ENCODE measurements around the gene RDH11. TPM values are rescaled to one million over a fixed set of nuclear protein-coding genes. Genes with fewer than 3 reads are reported as not detected.
"Not testable (repeated sequence)": the region's sequence is repeated elsewhere in the genome, so short reads cannot be mapped to it uniquely, and the experiment has no call there.

The RDH11 gene
- total and polyA plus RNA-seq, 3 experiments from 2014 or later = 45.1 to 73.4 (median 47.8) TPM

GRCh38 chr14:67701492-67701891 is 5.9 kb upstream of the RDH11 start, which contains the start of gene RDH12:
TSS of gene RDH12 (plus strand) at chr14:67701886. CDS start at chr14:67722643, 20,757 bp downstream.
- H3K9me3 ChIP-seq (ENCODE audit: low read length); H3K27ac ChIP-seq (ENCODE audit: low read depth, low read length); H3K27ac Mint-ChIP-seq; H3K4me3 Mint-ChIP-seq; H3K4me1 ChIP-seq (ENCODE audit: insufficient read depth, low read length); H3K36me3 ChIP-seq (ENCODE audit: insufficient read depth, low read length); H3K4me1 Mint-ChIP-seq; H3K36me3 Mint-ChIP-seq; DNase-seq; H3K4me3 ChIP-seq (ENCODE audit: low read length); POLR2A ChIA-PET; H3K27me3 Mint-ChIP-seq; H3K9me3 Mint-ChIP-seq; H3K27me3 ChIP-seq (ENCODE audit: insufficient read depth, low read length, poor library complexity, severe bottlenecking): not testable (repeated sequence)
- CTCF ChIA-PET = interaction anchor here (1.2 to 4.7 kb wide), 3 partner anchors 11 to 90 kb away, joined by 3 to 63 read pairs (median 3); partner anchors contain the start of gene ARG2

GRCh38 chr14:67698179-67698578 is 2.6 kb upstream of the RDH11 start:
- DNase-seq = no peak
- ChIA-PET CTCF (interaction anchor here (0.8 to 1.3 kb wide), 3 partner anchors 98 to 271 kb away, joined by 3 read pairs; partner anchors contain the start of gene PIGH), POLR2A (no interaction called here)
- peaks cover 0 to 2% of the 10 kb centered on the region in 2 donors for H3K27me3 Mint-ChIP-seq
- peaks cover 15 to 24% (median 20%) of the 10 kb centered on the region in 3 donors for H3K4me1 Mint-ChIP-seq
- H3K27me3 ChIP-seq (ENCODE audit: insufficient read depth, low read length, poor library complexity, severe bottlenecking) = no peaks in the 10 kb centered on the region
- H3K9me3 ChIP-seq (ENCODE audit: low read length) = no peaks in the 10 kb centered on the region
- H3K27ac Mint-ChIP-seq = no peak overlapping the region
- no peak overlapping the region for H3K4me3 ChIP-seq (ENCODE audit: low read length)
- no peaks in the 10 kb centered on the region for H3K9me3 Mint-ChIP-seq
- peaks cover 9% of the 10 kb centered on the region for H3K4me1 ChIP-seq (ENCODE audit: insufficient read depth, low read length)
- H3K36me3 Mint-ChIP-seq = peaks cover 0 to 8% (median 0%) of the 10 kb centered on the region in 3 donors
- no peaks in the 10 kb centered on the region for H3K36me3 ChIP-seq (ENCODE audit: insufficient read depth, low read length)
- H3K27ac ChIP-seq (ENCODE audit: low read depth, low read length) = no peak overlapping the region
- no peak overlapping the region for H3K4me3 Mint-ChIP-seq

GRCh38 chr14:67697006-67697405 is 1.4 kb upstream of the RDH11 start:
- DNase-seq = no peak
- ChIA-PET CTCF (no interaction called here), POLR2A (no interaction called here)
- no peaks in the 10 kb centered on the region for H3K27me3 ChIP-seq (ENCODE audit: insufficient read depth, low read length, poor library complexity, severe bottlenecking)
- peaks cover 16 to 33% (median 28%) of the 10 kb centered on the region in 3 donors for H3K4me1 Mint-ChIP-seq
- no peaks in the 10 kb centered on the region for H3K9me3 Mint-ChIP-seq
- peaks cover 9% of the 10 kb centered on the region for H3K4me1 ChIP-seq (ENCODE audit: insufficient read depth, low read length)
- H3K4me3 Mint-ChIP-seq = peak overlapping the region in 1 of 7 donors; percentile 78
- peaks cover 5% of the 10 kb centered on the region for H3K36me3 ChIP-seq (ENCODE audit: insufficient read depth, low read length)
- H3K27me3 Mint-ChIP-seq = peaks cover 0 to 2% of the 10 kb centered on the region in 2 donors
- H3K27ac ChIP-seq (ENCODE audit: low read depth, low read length) = no peak overlapping the region
- H3K9me3 ChIP-seq (ENCODE audit: low read length) = no peaks in the 10 kb centered on the region
- peaks cover 0 to 19% (median 2%) of the 10 kb centered on the region in 3 donors for H3K36me3 Mint-ChIP-seq
- peak overlapping the region in 2 of 8 donors; percentile 74 to 84 for H3K27ac Mint-ChIP-seq
- H3K4me3 ChIP-seq (ENCODE audit: low read length) = no peak overlapping the region

- H3K9me3 Mint-ChIP-seq = no peaks in the 10 kb centered on the region
- H3K27ac Mint-ChIP-seq = peak overlapping the region; percentile 84 to 96 (median 94)
- H3K27ac ChIP-seq (ENCODE audit: low read depth, low read length) = peak overlapping the region; percentile 84
- peaks cover 0 to 40% (median 7%) of the 10 kb centered on the region in 3 donors for H3K36me3 Mint-ChIP-seq
- no peaks in the 10 kb centered on the region for H3K9me3 ChIP-seq (ENCODE audit: low read length)
- H3K4me1 ChIP-seq (ENCODE audit: insufficient read depth, low read length) = peaks cover 9% of the 10 kb centered on the region
- CTCF ChIA-PET = interaction anchor here (0.7 to 2.0 kb wide), 7 partner anchors 9 to 335 kb away, joined by 3 to 15 read pairs (median 4); partner anchors contain the start of genes ATP6V1D, EIF2S1, PIGH and VTI1B
- peaks cover 0 to 2% of the 10 kb centered on the region in 2 donors for H3K27me3 Mint-ChIP-seq
- POLR2A ChIA-PET = interaction anchor here (1.0 to 1.7 kb wide), 4 partner anchors 20 to 122 kb away, joined by 3 to 9 read pairs (median 6); partner anchors contain the start of genes PIGH, VTI1B and ZFYVE26
- peaks cover 26% of the 10 kb centered on the region for H3K36me3 ChIP-seq (ENCODE audit: insufficient read depth, low read length)
- H3K27me3 ChIP-seq (ENCODE audit: insufficient read depth, low read length, poor library complexity, severe bottlenecking) = no peaks in the 10 kb centered on the region
- peaks cover 16 to 40% (median 28%) of the 10 kb centered on the region in 3 donors for H3K4me1 Mint-ChIP-seq
- peak overlapping the region; percentile 76 for H3K4me3 ChIP-seq (ENCODE audit: low read length)
- H3K4me3 Mint-ChIP-seq = peak overlapping the region; percentile 88 to 97 (median 90)
- peak; percentile 50 to 74 (median 61) for DNase-seq
Observed at GRCh38 chr14:67694791-67695393, 672 bp downstream of the RDH11 start.

- Mint-ChIP-seq H3K4me3 (peak overlapping the region in 1 of 7 donors; percentile 51), H3K36me3 (peaks cover 8 to 76% (median 23%) of the 10 kb centered on the region in 3 donors), H3K9me3 (no peaks in the 10 kb centered on the region), H3K4me1 (peaks cover 9 to 40% (median 24%) of the 10 kb centered on the region in 3 donors), H3K27me3 (no peaks in the 10 kb centered on the region), H3K27ac (peak overlapping the region in 3 of 8 donors; percentile 0 to 53 (median 19))
- Histone ChIP-seq H3K27me3 (ENCODE audit: insufficient read depth, low read length, poor library complexity, severe bottlenecking) (no peaks in the 10 kb centered on the region), H3K4me1 (ENCODE audit: insufficient read depth, low read length) (peaks cover 9% of the 10 kb centered on the region), H3K27ac (ENCODE audit: low read depth, low read length) (no peak overlapping the region), H3K36me3 (ENCODE audit: insufficient read depth, low read length) (peaks cover 47% of the 10 kb centered on the region), H3K4me3 (ENCODE audit: low read length) (no peak overlapping the region), H3K9me3 (ENCODE audit: low read length) (no peaks in the 10 kb centered on the region)
- ChIA-PET CTCF (interaction anchor here (1.7 kb wide), 1 partner anchor 33 kb away, joined by 3 read pairs; no protein-coding TSS in a partner anchor), POLR2A (no interaction called here)
- DNase-seq = no peak
Observed at GRCh38 chr14:67690011-67690410, 5.6 kb downstream of the RDH11 start.

GRCh38 chr14:67683842-67684241 is 11.7 kb downstream of the RDH11 start:
- POLR2A ChIA-PET = no interaction called here

GRCh38 chr14:67680941-67681340 is 14.6 kb downstream of the RDH11 start:
- Mint-ChIP-seq H3K27me3 (peaks cover 0 to 1% of the 10 kb centered on the region in 2 donors), H3K9me3 (no peaks in the 10 kb centered on the region), H3K36me3 (peaks cover 0 to 72% (median 16%) of the 10 kb centered on the region in 3 donors), H3K4me1 (peaks cover 12 to 41% (median 32%) of the 10 kb centered on the region in 3 donors), H3K27ac (peak overlapping the region in 2 of 8 donors; percentile 60 to 74), H3K4me3 (no peak overlapping the region)
- no peak overlapping the region for H3K4me3 ChIP-seq (ENCODE audit: low read length)
- H3K27me3 ChIP-seq (ENCODE audit: insufficient read depth, low read length, poor library complexity, severe bottlenecking) = no peaks in the 10 kb centered on the region
- H3K4me1 ChIP-seq (ENCODE audit: insufficient read depth, low read length) = no peaks in the 10 kb centered on the region
- no peaks in the 10 kb centered on the region for H3K9me3 ChIP-seq (ENCODE audit: low read length)
- H3K36me3 ChIP-seq (ENCODE audit: insufficient read depth, low read length) = peaks cover 6% of the 10 kb centered on the region
- ChIA-PET CTCF (interaction anchor here (2.1 kb wide), 1 partner anchor 96 kb away, joined by 4 read pairs; no protein-coding TSS in a partner anchor), POLR2A (no interaction called here)
- peak overlapping the region; percentile 43 for H3K27ac ChIP-seq (ENCODE audit: low read depth, low read length)
- DNase-seq = no peak

More at GRCh38 chr14:67683842-67684241, 11.7 kb downstream of the RDH11 start:
- Histone ChIP-seq H3K36me3 (ENCODE audit: insufficient read depth, low read length) (peaks cover 15% of the 10 kb centered on the region), H3K4me3 (ENCODE audit: low read length) (no peak overlapping the region), H3K9me3 (ENCODE audit: low read length) (no peaks in the 10 kb centered on the region), H3K4me1 (ENCODE audit: insufficient read depth, low read length) (no peaks in the 10 kb centered on the region), H3K27me3 (ENCODE audit: insufficient read depth, low read length, poor library complexity, severe bottlenecking) (no peaks in the 10 kb centered on the region), H3K27ac (ENCODE audit: low read depth, low read length) (no peak overlapping the region)
- Mint-ChIP-seq H3K4me3 (no peak overlapping the region), H3K9me3 (no peaks in the 10 kb centered on the region), H3K36me3 (peaks cover 2 to 76% (median 25%) of the 10 kb centered on the region in 3 donors), H3K27me3 (peaks cover 0 to 1% of the 10 kb centered on the region in 2 donors), H3K4me1 (peaks cover 6 to 27% (median 26%) of the 10 kb centered on the region in 3 donors), H3K27ac (peak overlapping the region in 3 of 8 donors; percentile 23 to 72 (median 50))
- CTCF ChIA-PET = interaction anchor here (0.6 kb wide), 1 partner anchor 17 kb away, joined by 3 read pairs; no protein-coding TSS in a partner anchor
- no peak for DNase-seq

GRCh38 chr14:67680121-67680602 is 15.4 kb downstream of the RDH11 start:
- no peaks in the 10 kb centered on the region for H3K9me3 ChIP-seq (ENCODE audit: low read length)
- Mint-ChIP-seq H3K4me3 (no peak overlapping the region), H3K9me3 (no peaks in the 10 kb centered on the region), H3K36me3 (peaks cover 0 to 65% (median 13%) of the 10 kb centered on the region in 3 donors), H3K4me1 (peaks cover 12 to 41% (median 38%) of the 10 kb centered on the region in 3 donors), H3K27ac (peak overlapping the region in 1 of 8 donors; percentile 33), H3K27me3 (peaks cover 0 to 1% of the 10 kb centered on the region in 2 donors)
- ChIA-PET POLR2A (no interaction called here), CTCF (no interaction called here)
- H3K4me3 ChIP-seq (ENCODE audit: low read length) = no peak overlapping the region
- H3K4me1 ChIP-seq (ENCODE audit: insufficient read depth, low read length) = peaks cover 4% of the 10 kb centered on the region
- H3K27ac ChIP-seq (ENCODE audit: low read depth, low read length) = peak overlapping the region; percentile 43
- peaks cover 6% of the 10 kb centered on the region for H3K36me3 ChIP-seq (ENCODE audit: insufficient read depth, low read length)
- no peak for DNase-seq
- H3K27me3 ChIP-seq (ENCODE audit: insufficient read depth, low read length, poor library complexity, severe bottlenecking) = no peaks in the 10 kb centered on the region
